NCI-H2227 (cell line): ENCODE measurements around the gene TPM4.

Experiments used
- DNase-seq: peaks from one replicate; lab custom pipeline; 2025; ENCODE audit not compliant: unreplicated experiment; lab: John Stamatoyannopoulos, UW

The TPM4 gene

GRCh38 chr19:16121967-16122366 lies 45.7 kb downstream of the TPM4 start:
- no peak for DNase-seq

GRCh38 chr19:16124953-16125352 lies 48.7 kb downstream of the TPM4 start:
- no peak for DNase-seq

- no peak for DNase-seq
These were observed 49.6 kb downstream of the TPM4 start for GRCh38 chr19:16125737-16126495.

- DNase-seq = no peak
These were observed 50.8 kb downstream of the TPM4 start for GRCh38 chr19:16127080-16127479.

- DNase-seq = no peak
These were observed 51.6 kb downstream of the TPM4 start for GRCh38 chr19:16127776-16128371.

GRCh38 chr19:16131648-16132047 lies 55.4 kb downstream of the TPM4 start:
- DNase-seq = no peak

- no peak for DNase-seq
These were observed 57.5 kb downstream of the TPM4 start for GRCh38 chr19:16133818-16134217.

- DNase-seq = no peak
These were observed 58.2 kb downstream of the TPM4 start for GRCh38 chr19:16134510-16134909.

- DNase-seq = no peak
These were observed 59.3 kb downstream of the TPM4 start for GRCh38 chr19:16135430-16136127.

- no peak for DNase-seq
These were observed 60.1 kb downstream of the TPM4 start for GRCh38 chr19:16136185-16136999.

GRCh38 chr19:16139752-16140151 lies 63.5 kb downstream of the TPM4 start:
- no peak for DNase-seq

GRCh38 chr19:16141043-16141442 lies 64.7 kb downstream of the TPM4 start:
- no peak for DNase-seq

- DNase-seq = no peak
These were observed 65.8 kb downstream of the TPM4 start for GRCh38 chr19:16142032-16142580.

- no peak for DNase-seq
These were observed 67.3 kb downstream of the TPM4 start, which contains the start of gene HSH2D for GRCh38 chr19:16143399-16144215. Gene HSH2D, plus strand, starts transcription at chr19:16143685. Its CDS starts 5,066 bp downstream, at chr19:16148751.

- DNase-seq = no peak
These were observed 67.9 kb downstream of the TPM4 start for GRCh38 chr19:16144216-16144581.

- DNase-seq = no peak
These were observed 69.8 kb downstream of the TPM4 start for GRCh38 chr19:16146112-16146511.

GRCh38 chr19:16148443-16149229 lies 72.3 kb downstream of the TPM4 start:
- DNase-seq = no peak
